ENCODE measurements around the gene TNIK. TPM values are rescaled to one million over a fixed set of nuclear protein-coding genes. Genes with fewer than 3 reads are reported as not detected.
A peak's percentile ranks its signal among the peaks of the same experiment; 100 is the strongest.

The TNIK gene
- total RNA-seq, 1 donor from 2014 or later, result 39.9 TPM

GRCh38 chr3:171227359-171227758 lies 232.8 kb downstream of the TNIK start:
- Mint-ChIP-seq H3K9me3 (peaks cover 34% of the 10 kb centered on the region), H3K4me1 (ENCODE audit: low read depth) (peaks cover 52% of the 10 kb centered on the region), H3K36me3 (ENCODE audit: low read depth) (peaks cover 53% of the 10 kb centered on the region), H3K27ac (no peak overlapping the region), H3K4me3 (ENCODE audit: low read depth) (no peak overlapping the region), H3K27me3 (ENCODE audit: low read depth) (no peaks in the 10 kb centered on the region)
- intact Hi-C loops (cut with micrococcal nuclease), result loop anchor here (5.0 kb wide), 1 partner anchor 40 kb away; no protein-coding TSS in a partner anchor
- DNase-seq (ENCODE audit: low spot score), result no peak

GRCh38 chr3:171226794-171227193 lies 233.4 kb downstream of the TNIK start:
- Mint-ChIP-seq H3K4me1 (ENCODE audit: low read depth) (peaks cover 52% of the 10 kb centered on the region), H3K36me3 (ENCODE audit: low read depth) (peaks cover 53% of the 10 kb centered on the region), H3K27me3 (ENCODE audit: low read depth) (no peaks in the 10 kb centered on the region), H3K9me3 (peaks cover 34% of the 10 kb centered on the region), H3K27ac (no peak overlapping the region), H3K4me3 (ENCODE audit: low read depth) (no peak overlapping the region)
- DNase-seq (ENCODE audit: low spot score), result no peak
- intact Hi-C loops (cut with micrococcal nuclease), result loop anchor here (5.0 kb wide), 1 partner anchor 41 kb away; no protein-coding TSS in a partner anchor

- H3K36me3 Mint-ChIP-seq (ENCODE audit: low read depth), result peaks cover 53% of the 10 kb centered on the region
- peaks cover 56% of the 10 kb centered on the region for H3K4me1 Mint-ChIP-seq (ENCODE audit: low read depth)
- intact Hi-C loops (cut with micrococcal nuclease), result loop anchor here (1.0 to 5.0 kb wide), 2 partner anchors 36 to 42 kb away; no protein-coding TSS in a partner anchor
- H3K27ac Mint-ChIP-seq, result peak overlapping the region; percentile 69
- no peaks in the 10 kb centered on the region for H3K27me3 Mint-ChIP-seq (ENCODE audit: low read depth)
- DNase-seq (ENCODE audit: low spot score), result no peak
- no peak overlapping the region for H3K4me3 Mint-ChIP-seq (ENCODE audit: low read depth)
- H3K9me3 Mint-ChIP-seq, result peaks cover 34% of the 10 kb centered on the region
Observed at GRCh38 chr3:171225708-171226107, 234.5 kb downstream of the TNIK start.

DNA sequence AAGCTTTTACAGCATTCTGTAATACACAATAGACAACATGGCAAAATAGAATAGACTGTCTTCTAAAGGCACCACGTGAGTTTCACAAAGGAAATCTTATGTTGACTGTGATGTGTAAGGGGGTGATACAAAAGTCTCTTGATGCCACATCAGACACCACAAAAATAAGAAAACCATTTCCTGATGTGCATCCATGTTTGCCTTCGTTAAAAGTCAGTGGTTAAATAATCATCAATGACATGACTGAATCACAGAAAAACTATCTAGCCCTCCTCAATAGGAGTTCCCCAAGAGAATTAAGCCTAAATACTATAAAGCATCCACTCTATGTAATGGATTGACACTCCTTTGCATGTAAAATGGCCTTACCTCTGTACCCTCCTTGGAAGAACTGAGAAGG lies 235.0 kb downstream of the TNIK start:
- Mint-ChIP-seq H3K4me3 (ENCODE audit: low read depth) (no peak overlapping the region), H3K27ac (peak overlapping the region; percentile 69), H3K4me1 (ENCODE audit: low read depth) (peaks cover 52% of the 10 kb centered on the region), H3K9me3 (peaks cover 34% of the 10 kb centered on the region), H3K27me3 (ENCODE audit: low read depth) (no peaks in the 10 kb centered on the region), H3K36me3 (ENCODE audit: low read depth) (peaks cover 53% of the 10 kb centered on the region)
- no peak for DNase-seq (ENCODE audit: low spot score)
- intact Hi-C loops (cut with micrococcal nuclease), result loop anchor here (1.0 to 5.0 kb wide), 2 partner anchors 36 to 42 kb away; no protein-coding TSS in a partner anchor

DNA sequence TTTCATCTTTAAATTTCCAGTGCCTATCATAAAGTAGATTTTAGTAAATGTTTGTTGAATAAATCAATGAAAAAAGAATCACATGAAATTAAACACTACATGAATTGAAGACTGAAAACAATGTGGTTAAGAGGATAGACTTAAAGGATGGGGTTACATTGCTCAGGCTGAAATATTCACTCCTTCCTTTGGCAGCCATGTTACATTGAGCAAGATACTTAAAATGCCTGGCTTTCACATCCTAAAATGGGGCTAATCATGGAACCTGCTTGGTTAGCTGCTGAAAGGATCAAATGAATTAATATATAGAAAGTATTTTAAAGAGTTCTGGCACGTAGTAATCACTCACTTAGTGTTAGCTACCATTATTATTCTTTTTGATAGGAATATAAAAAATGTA lies 236.8 kb downstream of the TNIK start:
- peaks cover 58% of the 10 kb centered on the region for H3K36me3 Mint-ChIP-seq (ENCODE audit: low read depth)
- DNase-seq (ENCODE audit: low spot score), result no peak
- H3K4me3 Mint-ChIP-seq (ENCODE audit: low read depth), result no peak overlapping the region
- peaks cover 41% of the 10 kb centered on the region for H3K4me1 Mint-ChIP-seq (ENCODE audit: low read depth)
- H3K27me3 Mint-ChIP-seq (ENCODE audit: low read depth), result no peaks in the 10 kb centered on the region
- intact Hi-C loops (cut with micrococcal nuclease), result no loop called here
- H3K9me3 Mint-ChIP-seq, result peaks cover 34% of the 10 kb centered on the region
- no peak overlapping the region for H3K27ac Mint-ChIP-seq

GRCh38 chr3:171222995-171223394 lies 237.2 kb downstream of the TNIK start:
- Mint-ChIP-seq H3K4me3 (ENCODE audit: low read depth) (no peak overlapping the region), H3K36me3 (ENCODE audit: low read depth) (peaks cover 54% of the 10 kb centered on the region), H3K9me3 (peaks cover 31% of the 10 kb centered on the region), H3K27ac (no peak overlapping the region), H3K27me3 (ENCODE audit: low read depth) (no peaks in the 10 kb centered on the region), H3K4me1 (ENCODE audit: low read depth) (peaks cover 41% of the 10 kb centered on the region)
- intact Hi-C loops (cut with micrococcal nuclease), result no loop called here
- DNase-seq (ENCODE audit: low spot score), result no peak

DNA sequence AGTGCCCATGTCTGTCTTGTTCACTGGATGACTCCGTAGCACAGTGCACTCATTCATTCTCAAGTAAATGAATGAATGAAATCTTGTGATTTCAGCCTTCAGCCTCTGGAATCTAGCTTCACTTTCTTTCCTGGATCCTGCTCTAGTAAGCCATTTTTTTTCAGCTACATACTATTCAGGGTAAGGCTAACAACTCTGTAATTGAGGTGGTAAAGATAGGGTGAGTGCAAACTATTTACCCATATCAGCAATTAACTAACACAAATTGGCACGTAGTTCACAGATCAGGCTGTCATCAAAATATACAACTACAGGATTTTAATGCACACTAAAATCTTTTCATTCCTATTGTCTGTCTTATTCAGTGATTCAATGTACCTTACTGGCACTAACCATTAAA lies 238.6 kb downstream of the TNIK start:
- no peak for DNase-seq (ENCODE audit: low spot score)
- Mint-ChIP-seq H3K36me3 (ENCODE audit: low read depth) (peaks cover 45% of the 10 kb centered on the region), H3K27me3 (ENCODE audit: low read depth) (no peaks in the 10 kb centered on the region), H3K27ac (no peak overlapping the region), H3K4me3 (ENCODE audit: low read depth) (no peak overlapping the region), H3K4me1 (ENCODE audit: low read depth) (peaks cover 46% of the 10 kb centered on the region), H3K9me3 (peaks cover 21% of the 10 kb centered on the region)
- intact Hi-C loops (cut with micrococcal nuclease), result no loop called here

DNA sequence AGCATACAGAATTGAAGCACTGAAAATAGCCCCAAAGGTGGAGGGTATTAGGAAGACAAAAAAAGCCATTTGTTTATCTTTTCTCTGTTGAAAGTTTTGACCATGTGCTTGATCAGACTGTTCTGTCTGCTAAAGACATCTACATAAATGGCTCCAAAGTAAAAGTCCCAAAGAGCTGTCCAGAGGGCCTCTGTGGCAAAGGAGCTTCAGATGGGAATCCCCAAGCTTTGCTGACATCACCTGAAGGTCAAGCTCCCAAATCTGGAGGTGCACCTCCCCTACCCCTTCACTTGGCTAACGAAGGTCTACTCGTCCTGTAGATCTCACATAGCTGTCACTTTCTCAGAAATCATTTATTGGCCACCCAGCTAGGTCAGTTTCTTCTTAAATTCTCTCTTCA lies 239.1 kb downstream of the TNIK start:
- DNase-seq (ENCODE audit: low spot score), result no peak
- no peak overlapping the region for H3K4me3 Mint-ChIP-seq (ENCODE audit: low read depth)
- no peaks in the 10 kb centered on the region for H3K27me3 Mint-ChIP-seq (ENCODE audit: low read depth)
- H3K27ac Mint-ChIP-seq, result no peak overlapping the region
- peaks cover 41% of the 10 kb centered on the region for H3K36me3 Mint-ChIP-seq (ENCODE audit: low read depth)
- peaks cover 44% of the 10 kb centered on the region for H3K4me1 Mint-ChIP-seq (ENCODE audit: low read depth)
- peaks cover 18% of the 10 kb centered on the region for H3K9me3 Mint-ChIP-seq
- intact Hi-C loops (cut with micrococcal nuclease), result no loop called here

GRCh38 chr3:171219258-171219657 lies 240.9 kb downstream of the TNIK start:
- no peaks in the 10 kb centered on the region for H3K9me3 Mint-ChIP-seq
- H3K27ac Mint-ChIP-seq, result no peak overlapping the region
- peaks cover 23% of the 10 kb centered on the region for H3K36me3 Mint-ChIP-seq (ENCODE audit: low read depth)
- H3K4me3 Mint-ChIP-seq (ENCODE audit: low read depth), result no peak overlapping the region
- no peaks in the 10 kb centered on the region for H3K27me3 Mint-ChIP-seq (ENCODE audit: low read depth)
- H3K4me1 Mint-ChIP-seq (ENCODE audit: low read depth), result peaks cover 28% of the 10 kb centered on the region
- intact Hi-C loops (cut with micrococcal nuclease), result no loop called here
- no peak for DNase-seq (ENCODE audit: low spot score)

DNA sequence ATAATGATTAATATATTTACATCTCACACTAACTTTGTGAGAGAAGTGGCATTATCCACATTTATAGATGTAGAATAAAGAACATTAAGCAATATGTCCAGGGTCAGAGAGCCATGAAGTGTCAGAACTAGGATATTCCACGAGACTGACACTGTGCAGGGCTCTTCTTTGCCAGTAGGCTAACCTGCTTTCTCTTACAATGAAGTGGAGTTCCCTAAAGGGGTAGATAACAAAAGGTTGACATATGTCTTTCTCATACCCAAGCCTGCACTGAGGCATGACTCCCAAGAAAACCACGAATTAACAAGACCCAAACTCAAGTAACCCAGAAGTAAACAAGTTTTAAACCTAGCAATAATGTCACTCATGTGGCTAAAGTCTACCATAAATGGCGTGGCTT lies 242.1 kb downstream of the TNIK start:
- H3K27me3 Mint-ChIP-seq (ENCODE audit: low read depth), result no peaks in the 10 kb centered on the region
- intact Hi-C loops (cut with micrococcal nuclease), result no loop called here
- DNase-seq (ENCODE audit: low spot score), result no peak
- H3K9me3 Mint-ChIP-seq, result no peaks in the 10 kb centered on the region
- no peak overlapping the region for H3K4me3 Mint-ChIP-seq (ENCODE audit: low read depth)
- peaks cover 28% of the 10 kb centered on the region for H3K4me1 Mint-ChIP-seq (ENCODE audit: low read depth)
- H3K27ac Mint-ChIP-seq, result no peak overlapping the region
- H3K36me3 Mint-ChIP-seq (ENCODE audit: low read depth), result peaks cover 14% of the 10 kb centered on the region

GRCh38 chr3:171213907-171214306 lies 246.3 kb downstream of the TNIK start:
- peaks cover 29% of the 10 kb centered on the region for H3K36me3 Mint-ChIP-seq (ENCODE audit: low read depth)
- no peaks in the 10 kb centered on the region for H3K27me3 Mint-ChIP-seq (ENCODE audit: low read depth)
- H3K4me1 Mint-ChIP-seq (ENCODE audit: low read depth), result peaks cover 21% of the 10 kb centered on the region
- no peak overlapping the region for H3K27ac Mint-ChIP-seq
- H3K9me3 Mint-ChIP-seq, result no peaks in the 10 kb centered on the region
- no peak for DNase-seq (ENCODE audit: low spot score)
- H3K4me3 Mint-ChIP-seq (ENCODE audit: low read depth), result no peak overlapping the region
- intact Hi-C loops (cut with micrococcal nuclease), result no loop called here

- Mint-ChIP-seq H3K4me1 (ENCODE audit: low read depth) (peaks cover 18% of the 10 kb centered on the region), H3K36me3 (ENCODE audit: low read depth) (peaks cover 34% of the 10 kb centered on the region), H3K9me3 (no peaks in the 10 kb centered on the region), H3K4me3 (ENCODE audit: low read depth) (no peak overlapping the region), H3K27ac (no peak overlapping the region), H3K27me3 (ENCODE audit: low read depth) (no peaks in the 10 kb centered on the region)
- DNase-seq (ENCODE audit: low spot score), result no peak
- intact Hi-C loops (cut with micrococcal nuclease), result no loop called here
Observed at GRCh38 chr3:171213178-171213577, 247.0 kb downstream of the TNIK start.

DNA sequence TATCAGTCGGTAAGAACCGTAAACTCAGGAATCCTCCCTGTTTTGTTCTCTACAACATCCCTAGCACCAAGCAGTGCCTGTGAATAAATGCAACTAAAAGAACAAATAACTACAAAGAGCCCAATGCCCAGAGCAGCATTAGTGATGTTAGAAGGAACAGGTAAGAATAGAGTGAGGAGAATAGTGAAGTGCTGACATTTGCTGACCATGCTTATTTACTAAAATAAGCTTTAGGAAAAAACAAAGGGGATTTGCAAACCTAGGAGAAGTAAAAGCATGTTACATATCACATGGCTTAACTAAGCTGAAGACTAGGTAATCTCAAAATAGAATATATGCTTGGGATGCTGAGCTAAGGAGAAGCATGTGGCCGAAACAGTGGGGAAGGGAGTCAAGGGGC lies 247.6 kb downstream of the TNIK start:
- DNase-seq (ENCODE audit: low spot score), result no peak
- Mint-ChIP-seq H3K4me3 (ENCODE audit: low read depth) (no peak overlapping the region), H3K9me3 (no peaks in the 10 kb centered on the region), H3K4me1 (ENCODE audit: low read depth) (peaks cover 15% of the 10 kb centered on the region), H3K27ac (no peak overlapping the region), H3K27me3 (ENCODE audit: low read depth) (no peaks in the 10 kb centered on the region), H3K36me3 (ENCODE audit: low read depth) (peaks cover 39% of the 10 kb centered on the region)
- intact Hi-C loops (cut with micrococcal nuclease), result no loop called here

GRCh38 chr3:171206283-171206682 lies 253.9 kb downstream of the TNIK start:
- H3K36me3 Mint-ChIP-seq (ENCODE audit: low read depth), result peaks cover 83% of the 10 kb centered on the region
- H3K27me3 Mint-ChIP-seq (ENCODE audit: low read depth), result no peaks in the 10 kb centered on the region
- DNase-seq (ENCODE audit: low spot score), result no peak
- H3K27ac Mint-ChIP-seq, result no peak overlapping the region
- no peak overlapping the region for H3K4me3 Mint-ChIP-seq (ENCODE audit: low read depth)
- intact Hi-C loops (cut with micrococcal nuclease), result no loop called here
- no peaks in the 10 kb centered on the region for H3K9me3 Mint-ChIP-seq
- H3K4me1 Mint-ChIP-seq (ENCODE audit: low read depth), result peaks cover 11% of the 10 kb centered on the region
